GM23338 (cell line): ENCODE measurements around the gene ARHGEF28. TPM values are rescaled to one million over a fixed set of nuclear protein-coding genes. Genes with fewer than 3 reads are reported as not detected.

Source experiments
- ATAC-seq: fragments of 200-7000 bp; cut with Tn5 transposase; 3 replicates; pipeline ENCODE4 v1.9.1; 2020
- DNase-seq: peaks from one replicate; pipeline ENCODE4 v3.0.0-alpha.2; 2015; ENCODE audit warnings: low spot score
- H2AFZ ChIP-seq: fragments of 200-600 bp; sonication (generic); 2 replicates; pipeline ENCODE4 v1.8.0; 2016; ENCODE audit warnings: antibody characterized with exemption, mild to moderate bottlenecking, moderate library complexity
- H3F3A ChIP-seq: fragments of 200-600 bp; sonication (generic); replicated peaks from 2 replicates; pipeline ENCODE4 v1.8.0; 2017; ENCODE audit warnings: antibody characterized with exemption, mixed run types, low read depth
- H3K27ac ChIP-seq: fragments of 200-600 bp; sonication (generic); 2 replicates; pipeline ENCODE4 v1.6.1; 2016; ENCODE audit warnings: low read depth
- H3K27me3 ChIP-seq: fragments of 200-600 bp; sonication (generic); 2 replicates; pipeline ENCODE4 v1.8.0; 2016; ENCODE audit warnings: mild to moderate bottlenecking, mixed run types, moderate library complexity; ENCODE audit not compliant: insufficient read depth
- H3K36me3 ChIP-seq: fragments of 200-600 bp; sonication (generic); 2 replicates; pipeline ENCODE4 v1.8.0; 2016; ENCODE audit warnings: mild to moderate bottlenecking; ENCODE audit not compliant: insufficient read depth
- H3K4me1 ChIP-seq: fragments of 200-600 bp; sonication (generic); 2 replicates; pipeline ENCODE4 v1.8.0; 2016; ENCODE audit warnings: mild to moderate bottlenecking, moderate library complexity; ENCODE audit not compliant: insufficient read depth
- H3K4me2 ChIP-seq: fragments of 200-600 bp; sonication (generic); 2 replicates; pipeline ENCODE4 v1.7.1; 2017; ENCODE audit warnings: mixed run types
- H3K4me3 ChIP-seq: fragments of 200-600 bp; sonication (generic); 2 replicates; pipeline ENCODE4 v1.6.1; 2016; ENCODE audit warnings: mixed run types
- H3K79me2 ChIP-seq: fragments of 200-600 bp; sonication (generic); replicated peaks from 2 replicates; pipeline ENCODE4 v1.8.0; 2017; ENCODE audit warnings: mild to moderate bottlenecking; ENCODE audit not compliant: insufficient read depth
- H3K9me2 ChIP-seq: fragments of 200-600 bp; sonication (generic); 2 replicates; pipeline ENCODE4 v1.8.0; 2017; ENCODE audit not compliant: insufficient read depth
- H4K20me1 ChIP-seq: fragments of 200-600 bp; sonication (generic); replicated peaks from 2 replicates; pipeline ENCODE4 v1.8.0; 2017; ENCODE audit warnings: mild to moderate bottlenecking; ENCODE audit not compliant: insufficient read depth
- H3K27ac Mint-ChIP-seq: 2 replicates; pipeline ENCODE4 v1.8.0; 2020; ENCODE audit warnings: inconsistent platforms, mild to moderate bottlenecking, moderate library complexity, mixed read lengths
- H3K27me3 Mint-ChIP-seq: 3 replicates; pipeline ENCODE4 v1.8.0; 2022; ENCODE audit warnings: low read depth, mild to moderate bottlenecking, moderate library complexity, mixed read lengths, inconsistent platforms; ENCODE audit not compliant: insufficient read depth, poor library complexity
- H3K36me3 Mint-ChIP-seq: 3 replicates; pipeline ENCODE4 v1.8.0; 2021; ENCODE audit warnings: low read depth, mild to moderate bottlenecking, inconsistent platforms, moderate library complexity, mixed read lengths
- H3K4me1 Mint-ChIP-seq: 3 replicates; pipeline ENCODE4 v1.8.0; 2020; ENCODE audit warnings: mild to moderate bottlenecking, inconsistent platforms, mixed read lengths
- H3K4me3 Mint-ChIP-seq: 3 replicates; pipeline ENCODE4 v1.8.0; 2021; ENCODE audit warnings: moderate library complexity, mild to moderate bottlenecking, inconsistent platforms, mixed read lengths
- H3K9me3 Mint-ChIP-seq: 3 replicates; pipeline ENCODE4 v1.8.0; 2020; ENCODE audit warnings: moderate library complexity, mild to moderate bottlenecking, inconsistent platforms, mixed read lengths
- CREB1 ChIP-seq: fragments of 250-450 bp; sonication (Bioruptor Pico); IDR thresholded peaks from 2 replicates; pipeline ENCODE4 v1.5.0; 2020; ENCODE audit warnings: low read depth, mild to moderate bottlenecking, moderate library complexity
- EZH2 ChIP-seq: fragments of 200-600 bp; sonication (generic); IDR thresholded peaks from one replicate; pipeline ENCODE4 v1.8.0; 2017; ENCODE audit warnings: antibody characterized with exemption, mild to moderate bottlenecking, low read depth; ENCODE audit not compliant: unreplicated experiment
- EZH2phosphoT487 ChIP-seq: fragments of 200-600 bp; sonication (generic); IDR thresholded peaks from one replicate; pipeline ENCODE4 v1.8.1; 2018; ENCODE audit warnings: antibody characterized with exemption; ENCODE audit not compliant: unreplicated experiment
- JUNB ChIP-seq: IDR thresholded peaks from one replicate; pipeline ENCODE4 v1.6.1; 2016; ENCODE audit warnings: antibody characterized with exemption; ENCODE audit not compliant: unreplicated experiment
- NANOG ChIP-seq: IDR thresholded peaks from 2 replicates; pipeline ENCODE4 v1.6.1; 2016; ENCODE audit warnings: antibody characterized with exemption, borderline replicate concordance
- POLR2AphosphoS5 ChIP-seq: IDR thresholded peaks from 2 replicates; pipeline ENCODE4 v1.6.1; 2016; ENCODE audit warnings: antibody characterized with exemption, low read depth
- STAT1 ChIP-seq: IDR thresholded peaks from one replicate; pipeline ENCODE4 v1.6.1; 2016; ENCODE audit warnings: antibody characterized with exemption; ENCODE audit not compliant: unreplicated experiment
- ZNF114 ChIP-seq: fragments of 250-450 bp; sonication (Bioruptor Pico); IDR thresholded peaks from 2 replicates; pipeline ENCODE4 v1.5.0; 2020; ENCODE audit warnings: mild to moderate bottlenecking, moderate library complexity
- ZNF331 ChIP-seq: fragments of 250-450 bp; sonication (Bioruptor Pico); IDR thresholded peaks from 2 replicates; pipeline ENCODE4 v1.5.0; 2020; ENCODE audit warnings: low read depth, mild to moderate bottlenecking, moderate library complexity
- polyA plus RNA-seq: library from polyadenylated mRNA; unstranded; fragments of >200 nt; fragmentation: Nextera tagmentation; extraction: Ambion mirVana; gene quantifications from 2 replicates; pipeline ENCODE4 v1.2.1, GENCODE V29; 2016
- total RNA-seq: library from RNA; depleted of rRNA; stranded (reverse); fragments of >200 nt; shearing (Covaris generic); gene quantifications from 2 replicates; pipeline ENCODE4 v1.2.3, GENCODE V29; 2014
- TF ChIP-seq, protein P1 (sequence below): IDR thresholded peaks from 2 replicates; pipeline ENCODE4 v1.6.1; 2016; ENCODE audit warnings: antibody characterized with exemption
- TF ChIP-seq, protein P2 (sequence below): IDR thresholded peaks from one replicate; pipeline ENCODE4 v1.6.1; 2018; ENCODE audit warnings: antibody characterized with exemption; ENCODE audit not compliant: unreplicated experiment
- TF ChIP-seq, protein P3 (sequence below): fragments of 250-450 bp; sonication (Bioruptor Pico); IDR thresholded peaks from 2 replicates; pipeline ENCODE4 v1.5.0; 2020; ENCODE audit warnings: mild to moderate bottlenecking, moderate library complexity
- TF ChIP-seq, protein P4 (sequence below), 2 experiments: fragments of 200-600 bp in 1 of 2; sonication (generic) in 1 of 2; conservative IDR thresholded peaks; 2 replicates each; pipeline versions ENCODE4 v1.5.1 to v1.6.1; 2016 to 2017; ENCODE audit warnings: antibody characterized with exemption in 2 of 2, low read depth in 2 of 2, mild to moderate bottlenecking in 2 of 2, moderate library complexity in 1 of 2

The ARHGEF28 gene
- total and polyA plus RNA-seq, 2 experiments from 2014 or later = 0.39 to 1.0 TPM

DNA sequence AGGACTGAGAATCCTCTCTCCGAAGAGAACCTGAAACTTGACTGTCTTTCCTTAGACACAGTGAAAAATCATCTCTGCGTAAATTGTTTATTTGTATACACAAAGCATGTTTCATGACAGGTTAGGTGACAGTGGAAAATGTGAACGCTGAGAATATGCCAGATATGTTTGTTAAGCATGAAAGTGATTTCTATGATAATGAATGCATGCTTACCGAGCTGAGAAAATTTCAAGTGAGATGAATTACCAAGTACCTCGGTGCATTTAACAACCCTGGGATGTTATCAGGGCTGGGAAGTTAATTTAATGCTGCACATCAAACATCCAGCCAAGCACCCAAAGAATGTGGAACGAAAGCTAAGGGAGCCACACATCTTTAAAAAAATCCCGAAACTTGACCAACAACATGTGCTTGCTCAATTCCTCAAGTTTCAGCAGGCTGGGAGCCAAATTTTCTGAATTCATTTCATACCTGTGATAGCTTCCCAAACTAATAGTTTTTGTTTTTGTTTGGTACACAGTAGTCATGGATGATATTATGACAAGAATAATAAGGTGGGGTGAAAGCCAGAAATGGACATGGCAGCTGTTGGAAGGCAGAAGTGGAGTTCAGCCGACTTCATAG lies 336.9 kb downstream of the ARHGEF28 start:
- peaks cover 10% of the 10 kb centered on the region; the same call in 1 of the 2 replicates for H3K9me2 ChIP-seq
- no peaks in the 10 kb centered on the region for H4K20me1 ChIP-seq
- TF ChIP-seq EZH2 = no peak
- TF ChIP-seq, protein P1, sequence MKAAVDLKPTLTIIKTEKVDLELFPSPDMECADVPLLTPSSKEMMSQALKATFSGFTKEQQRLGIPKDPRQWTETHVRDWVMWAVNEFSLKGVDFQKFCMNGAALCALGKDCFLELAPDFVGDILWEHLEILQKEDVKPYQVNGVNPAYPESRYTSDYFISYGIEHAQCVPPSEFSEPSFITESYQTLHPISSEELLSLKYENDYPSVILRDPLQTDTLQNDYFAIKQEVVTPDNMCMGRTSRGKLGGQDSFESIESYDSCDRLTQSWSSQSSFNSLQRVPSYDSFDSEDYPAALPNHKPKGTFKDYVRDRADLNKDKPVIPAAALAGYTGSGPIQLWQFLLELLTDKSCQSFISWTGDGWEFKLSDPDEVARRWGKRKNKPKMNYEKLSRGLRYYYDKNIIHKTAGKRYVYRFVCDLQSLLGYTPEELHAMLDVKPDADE = no peak
- TF ChIP-seq POLR2AphosphoS5 = no peak
- TF ChIP-seq, protein P2, sequence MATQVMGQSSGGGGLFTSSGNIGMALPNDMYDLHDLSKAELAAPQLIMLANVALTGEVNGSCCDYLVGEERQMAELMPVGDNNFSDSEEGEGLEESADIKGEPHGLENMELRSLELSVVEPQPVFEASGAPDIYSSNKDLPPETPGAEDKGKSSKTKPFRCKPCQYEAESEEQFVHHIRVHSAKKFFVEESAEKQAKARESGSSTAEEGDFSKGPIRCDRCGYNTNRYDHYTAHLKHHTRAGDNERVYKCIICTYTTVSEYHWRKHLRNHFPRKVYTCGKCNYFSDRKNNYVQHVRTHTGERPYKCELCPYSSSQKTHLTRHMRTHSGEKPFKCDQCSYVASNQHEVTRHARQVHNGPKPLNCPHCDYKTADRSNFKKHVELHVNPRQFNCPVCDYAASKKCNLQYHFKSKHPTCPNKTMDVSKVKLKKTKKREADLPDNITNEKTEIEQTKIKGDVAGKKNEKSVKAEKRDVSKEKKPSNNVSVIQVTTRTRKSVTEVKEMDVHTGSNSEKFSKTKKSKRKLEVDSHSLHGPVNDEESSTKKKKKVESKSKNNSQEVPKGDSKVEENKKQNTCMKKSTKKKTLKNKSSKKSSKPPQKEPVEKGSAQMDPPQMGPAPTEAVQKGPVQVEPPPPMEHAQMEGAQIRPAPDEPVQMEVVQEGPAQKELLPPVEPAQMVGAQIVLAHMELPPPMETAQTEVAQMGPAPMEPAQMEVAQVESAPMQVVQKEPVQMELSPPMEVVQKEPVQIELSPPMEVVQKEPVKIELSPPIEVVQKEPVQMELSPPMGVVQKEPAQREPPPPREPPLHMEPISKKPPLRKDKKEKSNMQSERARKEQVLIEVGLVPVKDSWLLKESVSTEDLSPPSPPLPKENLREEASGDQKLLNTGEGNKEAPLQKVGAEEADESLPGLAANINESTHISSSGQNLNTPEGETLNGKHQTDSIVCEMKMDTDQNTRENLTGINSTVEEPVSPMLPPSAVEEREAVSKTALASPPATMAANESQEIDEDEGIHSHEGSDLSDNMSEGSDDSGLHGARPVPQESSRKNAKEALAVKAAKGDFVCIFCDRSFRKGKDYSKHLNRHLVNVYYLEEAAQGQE = no peak
- TF ChIP-seq CREB1 (CRISPR knock-in tag) = no peak
- no peak for TF ChIP-seq ZNF114 (CRISPR knock-in tag)
- TF ChIP-seq EZH2phosphoT487 = no peak
- TF ChIP-seq JUNB = no peak
- TF ChIP-seq, protein P3, sequence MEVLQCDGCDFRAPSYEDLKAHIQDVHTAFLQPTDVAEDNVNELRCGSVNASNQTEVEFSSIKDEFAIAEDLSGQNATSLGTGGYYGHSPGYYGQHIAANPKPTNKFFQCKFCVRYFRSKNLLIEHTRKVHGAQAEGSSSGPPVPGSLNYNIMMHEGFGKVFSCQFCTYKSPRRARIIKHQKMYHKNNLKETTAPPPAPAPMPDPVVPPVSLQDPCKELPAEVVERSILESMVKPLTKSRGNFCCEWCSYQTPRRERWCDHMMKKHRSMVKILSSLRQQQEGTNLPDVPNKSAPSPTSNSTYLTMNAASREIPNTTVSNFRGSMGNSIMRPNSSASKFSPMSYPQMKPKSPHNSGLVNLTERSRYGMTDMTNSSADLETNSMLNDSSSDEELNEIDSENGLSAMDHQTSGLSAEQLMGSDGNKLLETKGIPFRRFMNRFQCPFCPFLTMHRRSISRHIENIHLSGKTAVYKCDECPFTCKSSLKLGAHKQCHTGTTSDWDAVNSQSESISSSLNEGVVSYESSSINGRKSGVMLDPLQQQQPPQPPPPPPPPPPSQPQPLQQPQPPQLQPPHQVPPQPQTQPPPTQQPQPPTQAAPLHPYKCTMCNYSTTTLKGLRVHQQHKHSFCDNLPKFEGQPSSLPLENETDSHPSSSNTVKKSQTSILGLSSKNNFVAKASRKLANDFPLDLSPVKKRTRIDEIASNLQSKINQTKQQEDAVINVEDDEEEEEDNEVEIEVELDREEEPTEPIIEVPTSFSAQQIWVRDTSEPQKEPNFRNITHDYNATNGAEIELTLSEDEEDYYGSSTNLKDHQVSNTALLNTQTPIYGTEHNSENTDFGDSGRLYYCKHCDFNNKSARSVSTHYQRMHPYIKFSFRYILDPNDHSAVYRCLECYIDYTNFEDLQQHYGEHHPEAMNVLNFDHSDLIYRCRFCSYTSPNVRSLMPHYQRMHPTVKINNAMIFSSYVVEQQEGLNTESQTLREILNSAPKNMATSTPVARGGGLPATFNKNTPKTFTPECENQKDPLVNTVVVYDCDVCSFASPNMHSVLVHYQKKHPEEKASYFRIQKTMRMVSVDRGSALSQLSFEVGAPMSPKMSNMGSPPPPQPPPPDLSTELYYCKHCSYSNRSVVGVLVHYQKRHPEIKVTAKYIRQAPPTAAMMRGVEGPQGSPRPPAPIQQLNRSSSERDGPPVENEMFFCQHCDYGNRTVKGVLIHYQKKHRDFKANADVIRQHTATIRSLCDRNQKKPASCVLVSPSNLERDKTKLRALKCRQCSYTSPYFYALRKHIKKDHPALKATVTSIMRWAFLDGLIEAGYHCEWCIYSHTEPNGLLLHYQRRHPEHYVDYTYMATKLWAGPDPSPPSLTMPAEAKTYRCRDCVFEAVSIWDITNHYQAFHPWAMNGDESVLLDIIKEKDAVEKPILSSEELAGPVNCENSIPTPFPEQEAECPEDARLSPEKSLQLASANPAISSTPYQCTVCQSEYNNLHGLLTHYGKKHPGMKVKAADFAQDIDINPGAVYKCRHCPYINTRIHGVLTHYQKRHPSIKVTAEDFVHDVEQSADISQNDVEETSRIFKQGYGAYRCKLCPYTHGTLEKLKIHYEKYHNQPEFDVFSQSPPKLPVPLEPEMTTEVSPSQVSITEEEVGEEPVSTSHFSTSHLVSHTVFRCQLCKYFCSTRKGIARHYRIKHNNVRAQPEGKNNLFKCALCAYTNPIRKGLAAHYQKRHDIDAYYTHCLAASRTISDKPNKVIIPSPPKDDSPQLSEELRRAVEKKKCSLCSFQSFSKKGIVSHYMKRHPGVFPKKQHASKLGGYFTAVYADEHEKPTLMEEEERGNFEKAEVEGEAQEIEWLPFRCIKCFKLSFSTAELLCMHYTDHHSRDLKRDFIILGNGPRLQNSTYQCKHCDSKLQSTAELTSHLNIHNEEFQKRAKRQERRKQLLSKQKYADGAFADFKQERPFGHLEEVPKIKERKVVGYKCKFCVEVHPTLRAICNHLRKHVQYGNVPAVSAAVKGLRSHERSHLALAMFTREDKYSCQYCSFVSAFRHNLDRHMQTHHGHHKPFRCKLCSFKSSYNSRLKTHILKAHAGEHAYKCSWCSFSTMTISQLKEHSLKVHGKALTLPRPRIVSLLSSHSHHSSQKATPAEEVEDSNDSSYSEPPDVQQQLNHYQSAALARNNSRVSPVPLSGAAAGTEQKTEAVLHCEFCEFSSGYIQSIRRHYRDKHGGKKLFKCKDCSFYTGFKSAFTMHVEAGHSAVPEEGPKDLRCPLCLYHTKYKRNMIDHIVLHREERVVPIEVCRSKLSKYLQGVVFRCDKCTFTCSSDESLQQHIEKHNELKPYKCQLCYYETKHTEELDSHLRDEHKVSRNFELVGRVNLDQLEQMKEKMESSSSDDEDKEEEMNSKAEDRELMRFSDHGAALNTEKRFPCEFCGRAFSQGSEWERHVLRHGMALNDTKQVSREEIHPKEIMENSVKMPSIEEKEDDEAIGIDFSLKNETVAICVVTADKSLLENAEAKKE (CRISPR knock-in tag) = no peak
- TF ChIP-seq ZNF331 (CRISPR knock-in tag) = no peak
- no peak for TF ChIP-seq STAT1
- TF ChIP-seq, protein P4, sequence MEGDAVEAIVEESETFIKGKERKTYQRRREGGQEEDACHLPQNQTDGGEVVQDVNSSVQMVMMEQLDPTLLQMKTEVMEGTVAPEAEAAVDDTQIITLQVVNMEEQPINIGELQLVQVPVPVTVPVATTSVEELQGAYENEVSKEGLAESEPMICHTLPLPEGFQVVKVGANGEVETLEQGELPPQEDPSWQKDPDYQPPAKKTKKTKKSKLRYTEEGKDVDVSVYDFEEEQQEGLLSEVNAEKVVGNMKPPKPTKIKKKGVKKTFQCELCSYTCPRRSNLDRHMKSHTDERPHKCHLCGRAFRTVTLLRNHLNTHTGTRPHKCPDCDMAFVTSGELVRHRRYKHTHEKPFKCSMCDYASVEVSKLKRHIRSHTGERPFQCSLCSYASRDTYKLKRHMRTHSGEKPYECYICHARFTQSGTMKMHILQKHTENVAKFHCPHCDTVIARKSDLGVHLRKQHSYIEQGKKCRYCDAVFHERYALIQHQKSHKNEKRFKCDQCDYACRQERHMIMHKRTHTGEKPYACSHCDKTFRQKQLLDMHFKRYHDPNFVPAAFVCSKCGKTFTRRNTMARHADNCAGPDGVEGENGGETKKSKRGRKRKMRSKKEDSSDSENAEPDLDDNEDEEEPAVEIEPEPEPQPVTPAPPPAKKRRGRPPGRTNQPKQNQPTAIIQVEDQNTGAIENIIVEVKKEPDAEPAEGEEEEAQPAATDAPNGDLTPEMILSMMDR (conservative IDR thresholded peaks at IDR 0.05; ENCODE audit: low read depth in 2 of 2) = no peak
- no peak for TF ChIP-seq NANOG
- DNase-seq = no peak
- H3K36me3 ChIP-seq = no peaks in the 10 kb centered on the region
- Mint-ChIP-seq H3K9me3 (no peaks in the 10 kb centered on the region), H3K36me3 (no peaks in the 10 kb centered on the region), H3K27me3 (no peaks in the 10 kb centered on the region), H3K27ac (no peak overlapping the region), H3K4me3 (no peak overlapping the region), H3K4me1 (no peaks in the 10 kb centered on the region)
- no peak overlapping the region for H3K4me2 ChIP-seq
- no peak overlapping the region for H3K27ac ChIP-seq
- ATAC-seq = no peak
- H3K79me2 ChIP-seq = no peaks in the 10 kb centered on the region
- no peaks in the 10 kb centered on the region for H3K4me1 ChIP-seq
- H2AFZ ChIP-seq = no peak overlapping the region
- H3K27me3 ChIP-seq = no peaks in the 10 kb centered on the region
- H3F3A ChIP-seq = no peaks in the 10 kb centered on the region
- no peak overlapping the region for H3K4me3 ChIP-seq
